ENCODE data around the gene DDX56.
A peak's percentile ranks its signal among the peaks of the same experiment; 100 is the strongest.
"Not testable (repeated sequence)": the region's sequence is repeated elsewhere in the genome, so short reads cannot be mapped to it uniquely, and the experiment has no call there.

The DDX56 gene

GRCh38 chr7:44608916-44609648, 35.4 kb upstream of the DDX56 start:
- Histone ChIP-seq H3K36me3 (ENCODE audit: control insufficient read depth, low read depth, low read length) (no peaks in the 10 kb centered on the region), H3K9ac (ENCODE audit: low read length) (no peak overlapping the region), H3K4me3 (ENCODE audit: low read length) (no peak overlapping the region), H3K9me3 (ENCODE audit: control insufficient read depth, low read depth, low read length) (no peaks in the 10 kb centered on the region), H3K27ac (ENCODE audit: low read length) (no peak overlapping the region), H3K4me1 (ENCODE audit: control insufficient read depth, low read depth, low read length) (peaks cover 6% of the 10 kb centered on the region), H3K27me3 (ENCODE audit: control insufficient read depth, insufficient read depth, low read length) (no peaks in the 10 kb centered on the region)

- H3K4me3 ChIP-seq (ENCODE audit: low read length), result peak overlapping the region; percentile 83
- H3K4me1 ChIP-seq (ENCODE audit: control insufficient read depth, low read depth, low read length), result peaks cover 6% of the 10 kb centered on the region
- peak overlapping the region; percentile 92 for H3K9ac ChIP-seq (ENCODE audit: low read length)
- no peaks in the 10 kb centered on the region for H3K9me3 ChIP-seq (ENCODE audit: control insufficient read depth, low read depth, low read length)
- peak overlapping the region; percentile 90 for H3K27ac ChIP-seq (ENCODE audit: low read length)
- H3K36me3 ChIP-seq (ENCODE audit: control insufficient read depth, low read depth, low read length), result no peaks in the 10 kb centered on the region
- no peaks in the 10 kb centered on the region for H3K27me3 ChIP-seq (ENCODE audit: control insufficient read depth, insufficient read depth, low read length)
Observed at GRCh38 chr7:44607141-44608068, 33.7 kb upstream of the DDX56 start.

GRCh38 chr7:44606341-44607140, 32.8 kb upstream of the DDX56 start, which contains the start of gene OGDH:
Gene OGDH (plus strand): TSS chr7:44606627. CDS start chr7:44624344, 17,717 bp downstream.
- Histone ChIP-seq H3K4me3 (ENCODE audit: low read length) (peak within 1 kb of the TSS; percentile 83), H3K9me3 (ENCODE audit: control insufficient read depth, low read depth, low read length) (no peaks in the 10 kb centered on the region), H3K36me3 (ENCODE audit: control insufficient read depth, low read depth, low read length) (no peaks in the 10 kb centered on the region), H3K4me1 (ENCODE audit: control insufficient read depth, low read depth, low read length) (peaks cover 6% of the 10 kb centered on the region), H3K27me3 (ENCODE audit: control insufficient read depth, insufficient read depth, low read length) (no peaks in the 10 kb centered on the region), H3K9ac (ENCODE audit: low read length) (peak within 1 kb of the TSS; percentile 92), H3K27ac (ENCODE audit: low read length) (peak within 1 kb of the TSS; percentile 90)

- no peak overlapping the region for H3K9ac ChIP-seq (ENCODE audit: low read length)
- H3K9me3 ChIP-seq (ENCODE audit: control insufficient read depth, low read depth, low read length), result no peaks in the 10 kb centered on the region
- no peak overlapping the region for H3K27ac ChIP-seq (ENCODE audit: low read length)
- H3K27me3 ChIP-seq (ENCODE audit: control insufficient read depth, insufficient read depth, low read length), result no peaks in the 10 kb centered on the region
- no peak overlapping the region for H3K4me3 ChIP-seq (ENCODE audit: low read length)
- peaks cover 6% of the 10 kb centered on the region for H3K4me1 ChIP-seq (ENCODE audit: control insufficient read depth, low read depth, low read length)
- H3K36me3 ChIP-seq (ENCODE audit: control insufficient read depth, low read depth, low read length), result no peaks in the 10 kb centered on the region
Observed at GRCh38 chr7:44604941-44605340, 31.2 kb upstream of the DDX56 start.

- Histone ChIP-seq H3K9ac (ENCODE audit: low read length) (no peak overlapping the region), H3K27ac (ENCODE audit: low read length) (no peak overlapping the region), H3K9me3 (ENCODE audit: control insufficient read depth, low read depth, low read length) (no peaks in the 10 kb centered on the region)
Observed at GRCh38 chr7:44603193-44603592, 29.5 kb upstream of the DDX56 start.

GRCh38 chr7:44602576-44602910, 28.8 kb upstream of the DDX56 start:
- Histone ChIP-seq H3K36me3 (ENCODE audit: control insufficient read depth, low read depth, low read length) (no peaks in the 10 kb centered on the region), H3K4me3 (ENCODE audit: low read length) (no peak overlapping the region), H3K27me3 (ENCODE audit: control insufficient read depth, insufficient read depth, low read length) (no peaks in the 10 kb centered on the region), H3K9ac (ENCODE audit: low read length) (no peak overlapping the region), H3K4me1 (ENCODE audit: control insufficient read depth, low read depth, low read length) (no peaks in the 10 kb centered on the region), H3K9me3 (ENCODE audit: control insufficient read depth, low read depth, low read length) (no peaks in the 10 kb centered on the region), H3K27ac (ENCODE audit: low read length) (no peak overlapping the region)

More at GRCh38 chr7:44603193-44603592, 29.5 kb upstream of the DDX56 start:
- Histone ChIP-seq H3K36me3 (ENCODE audit: control insufficient read depth, low read depth, low read length) (no peaks in the 10 kb centered on the region), H3K27me3 (ENCODE audit: control insufficient read depth, insufficient read depth, low read length) (no peaks in the 10 kb centered on the region), H3K4me1 (ENCODE audit: control insufficient read depth, low read depth, low read length) (no peaks in the 10 kb centered on the region), H3K4me3 (ENCODE audit: low read length) (no peak overlapping the region)

GRCh38 chr7:44599222-44599621, 25.5 kb upstream of the DDX56 start:
- no peaks in the 10 kb centered on the region for H3K36me3 ChIP-seq (ENCODE audit: control insufficient read depth, low read depth, low read length)
- H3K4me1 ChIP-seq (ENCODE audit: control insufficient read depth, low read depth, low read length), result no peaks in the 10 kb centered on the region
- H3K27ac ChIP-seq (ENCODE audit: low read length), result no peak overlapping the region
- no peak overlapping the region for H3K9ac ChIP-seq (ENCODE audit: low read length)
- no peaks in the 10 kb centered on the region for H3K9me3 ChIP-seq (ENCODE audit: control insufficient read depth, low read depth, low read length)
- H3K4me3 ChIP-seq (ENCODE audit: low read length), result no peak overlapping the region
- H3K27me3 ChIP-seq (ENCODE audit: control insufficient read depth, insufficient read depth, low read length), result no peaks in the 10 kb centered on the region

GRCh38 chr7:44597181-44597580, 23.5 kb upstream of the DDX56 start:
- H3K4me3 ChIP-seq (ENCODE audit: low read length); H3K9me3 ChIP-seq (ENCODE audit: control insufficient read depth, low read depth, low read length); H3K9ac ChIP-seq (ENCODE audit: low read length); H3K36me3 ChIP-seq (ENCODE audit: control insufficient read depth, low read depth, low read length); H3K27me3 ChIP-seq (ENCODE audit: control insufficient read depth, insufficient read depth, low read length); H3K4me1 ChIP-seq (ENCODE audit: control insufficient read depth, low read depth, low read length); H3K27ac ChIP-seq (ENCODE audit: low read length): not testable (repeated sequence)

GRCh38 chr7:44595934-44596635, 22.4 kb upstream of the DDX56 start:
- Histone ChIP-seq H3K4me1 (ENCODE audit: control insufficient read depth, low read depth, low read length) (no peaks in the 10 kb centered on the region), H3K27me3 (ENCODE audit: control insufficient read depth, insufficient read depth, low read length) (no peaks in the 10 kb centered on the region), H3K4me3 (ENCODE audit: low read length) (no peak overlapping the region), H3K9me3 (ENCODE audit: control insufficient read depth, low read depth, low read length) (no peaks in the 10 kb centered on the region), H3K9ac (ENCODE audit: low read length) (no peak overlapping the region), H3K36me3 (ENCODE audit: control insufficient read depth, low read depth, low read length) (no peaks in the 10 kb centered on the region), H3K27ac (ENCODE audit: low read length) (no peak overlapping the region)

- Histone ChIP-seq H3K27me3 (ENCODE audit: control insufficient read depth, insufficient read depth, low read length) (no peaks in the 10 kb centered on the region), H3K4me3 (ENCODE audit: low read length) (no peak overlapping the region), H3K27ac (ENCODE audit: low read length) (no peak overlapping the region), H3K9ac (ENCODE audit: low read length) (no peak overlapping the region), H3K36me3 (ENCODE audit: control insufficient read depth, low read depth, low read length) (no peaks in the 10 kb centered on the region), H3K9me3 (ENCODE audit: control insufficient read depth, low read depth, low read length) (no peaks in the 10 kb centered on the region), H3K4me1 (ENCODE audit: control insufficient read depth, low read depth, low read length) (no peaks in the 10 kb centered on the region)
Observed at GRCh38 chr7:44590910-44591309, 17.2 kb upstream of the DDX56 start.
